ENCODE results near the gene N4BP2L2. TPM values are rescaled to one million over a fixed set of nuclear protein-coding genes. Genes with fewer than 3 reads are reported as not detected.
"Not testable (repeated sequence)": the region's sequence is repeated elsewhere in the genome, so short reads cannot be mapped to it uniquely, and the experiment has no call there.

The N4BP2L2 gene
- total and polyA plus RNA-seq, 7 experiments from 2014 or later, result 129 to 358 (median 216) TPM

GRCh38 chr13:32582991-32583390, 44.4 kb upstream of the N4BP2L2 start:
- no peak overlapping the region for H3K4me3 Mint-ChIP-seq
- Histone ChIP-seq H3K36me3 (ENCODE audit: control insufficient read depth in 2 of 3, insufficient read depth in 3 of 3, low read length in 3 of 3) (no peaks in the 10 kb centered on the region), H3K4me1 (ENCODE audit: control insufficient read depth in 2 of 2, insufficient read depth in 2 of 2, low read length in 2 of 2) (peaks cover 5 to 6% of the 10 kb centered on the region in 2 donors), H3K27me3 (ENCODE audit: control insufficient read depth in 2 of 2, insufficient read depth in 2 of 2, low read length in 2 of 2) (no peaks in the 10 kb centered on the region), H3K27ac (ENCODE audit: low read depth, low read length) (no peak overlapping the region), H3K9me3 (ENCODE audit: control insufficient read depth in 2 of 3, low read length in 3 of 3) (no peaks in the 10 kb centered on the region), H3K4me3 (ENCODE audit: low read length) (no peak overlapping the region)
- DNase-seq (no peak), ATAC-seq (no peak)
- peaks cover 11 to 20% (median 14%) of the 10 kb centered on the region in 7 donors for H3K4me1 Mint-ChIP-seq
- ChIA-PET POLR2A (no interaction called here), CTCF (interaction anchor here (1.1 kb wide), 1 partner anchor 13 kb away, joined by 3 read pairs; no protein-coding TSS in a partner anchor)
- peaks cover 0 to 5% (median 0%) of the 10 kb centered on the region in 11 donors for H3K9me3 Mint-ChIP-seq
- H3K36me3 Mint-ChIP-seq, result no peaks in the 10 kb centered on the region
- no peak overlapping the region for H3K27ac Mint-ChIP-seq
- peaks cover 0 to 22% (median 0%) of the 10 kb centered on the region in 5 donors for H3K27me3 Mint-ChIP-seq
- intact Hi-C loops (cut with micrococcal nuclease), result loop anchor here (10.0 kb wide), 2 partner anchors 622 to 1378 kb away; no protein-coding TSS in a partner anchor

GRCh38 chr13:32582281-32582680, 43.7 kb upstream of the N4BP2L2 start:
- H3K27me3 Mint-ChIP-seq, result peaks cover 0 to 22% (median 0%) of the 10 kb centered on the region in 5 donors
- POLR2A ChIA-PET, result no interaction called here

GRCh38 chr13:32581177-32581786, 42.7 kb upstream of the N4BP2L2 start:
- intact Hi-C loops (cut with micrococcal nuclease), result loop anchor here (1.0 to 10.0 kb wide), 8 partner anchors 114 to 1376 kb away; no protein-coding TSS in a partner anchor
- POLR2A ChIA-PET, result interaction anchor here (0.9 to 1.2 kb wide), 2 partner anchors 13 to 43 kb away, joined by 4 to 8 read pairs; partner anchors contain the start of gene N4BP2L2
- Mint-ChIP-seq H3K4me1 (peaks cover 6 to 10% (median 9%) of the 10 kb centered on the region in 7 donors), H3K36me3 (peaks cover 0 to 8% (median 7%) of the 10 kb centered on the region in 5 donors), H3K4me3 (no peak overlapping the region), H3K9me3 (peaks cover 0 to 19% (median 11%) of the 10 kb centered on the region in 11 donors), H3K27ac (no peak overlapping the region), H3K27me3 (peaks cover 0 to 22% (median 0%) of the 10 kb centered on the region in 5 donors)
- ATAC-seq (no peak), DNase-seq (peak in 6 of 9 donors; percentile 5 to 37 (median 22))
- Histone ChIP-seq H3K9me3 (ENCODE audit: control insufficient read depth in 2 of 3, low read length in 3 of 3) (peaks cover 0 to 9% (median 0%) of the 10 kb centered on the region in 3 experiments), H3K36me3 (ENCODE audit: control insufficient read depth in 2 of 3, insufficient read depth in 3 of 3, low read length in 3 of 3) (no peaks in the 10 kb centered on the region), H3K27me3 (ENCODE audit: control insufficient read depth in 2 of 2, insufficient read depth in 2 of 2, low read length in 2 of 2) (no peaks in the 10 kb centered on the region), H3K4me3 (ENCODE audit: low read length) (no peak overlapping the region), H3K4me1 (ENCODE audit: control insufficient read depth in 2 of 2, insufficient read depth in 2 of 2, low read length in 2 of 2) (peaks cover 4 to 5% of the 10 kb centered on the region in 2 donors), H3K27ac (ENCODE audit: low read depth, low read length) (no peak overlapping the region)
- CTCF ChIA-PET, result interaction anchor here (0.6 to 2.4 kb wide), 16 partner anchors 8 to 672 kb away, joined by 3 to 11 read pairs (median 4); no protein-coding TSS in a partner anchor

More at GRCh38 chr13:32582281-32582680, 43.7 kb upstream of the N4BP2L2 start:
- H3K9me3 Mint-ChIP-seq, result peaks cover 0 to 10% (median 3%) of the 10 kb centered on the region in 11 donors
- ATAC-seq (no peak), DNase-seq (no peak)
- intact Hi-C loops (cut with micrococcal nuclease), result loop anchor here (10.0 kb wide), 2 partner anchors 623 to 1377 kb away; no protein-coding TSS in a partner anchor
- H3K4me3 Mint-ChIP-seq, result no peak overlapping the region
- peaks cover 0 to 3% (median 2%) of the 10 kb centered on the region in 5 donors for H3K36me3 Mint-ChIP-seq
- Histone ChIP-seq H3K27ac (ENCODE audit: low read depth, low read length) (no peak overlapping the region), H3K9me3 (ENCODE audit: control insufficient read depth in 2 of 3, low read length in 3 of 3) (peaks cover 0 to 3% (median 0%) of the 10 kb centered on the region in 3 experiments), H3K27me3 (ENCODE audit: control insufficient read depth in 2 of 2, insufficient read depth in 2 of 2, low read length in 2 of 2) (no peaks in the 10 kb centered on the region), H3K36me3 (ENCODE audit: control insufficient read depth in 2 of 3, insufficient read depth in 3 of 3, low read length in 3 of 3) (no peaks in the 10 kb centered on the region), H3K4me3 (ENCODE audit: low read length) (no peak overlapping the region), H3K4me1 (ENCODE audit: control insufficient read depth in 2 of 2, insufficient read depth in 2 of 2, low read length in 2 of 2) (peaks cover 4 to 5% of the 10 kb centered on the region in 2 donors)
- no peak overlapping the region for H3K27ac Mint-ChIP-seq
- H3K4me1 Mint-ChIP-seq, result peaks cover 6 to 13% (median 9%) of the 10 kb centered on the region in 7 donors
- CTCF ChIA-PET, result interaction anchor here (0.6 to 2.4 kb wide), 9 partner anchors 14 to 673 kb away, joined by 3 to 11 read pairs (median 4); no protein-coding TSS in a partner anchor

- ATAC-seq (no peak), DNase-seq (no peak)
- Histone ChIP-seq H3K4me1 (ENCODE audit: control insufficient read depth in 2 of 2, insufficient read depth in 2 of 2, low read length in 2 of 2) (no peaks in the 10 kb centered on the region), H3K36me3 (ENCODE audit: control insufficient read depth in 2 of 3, insufficient read depth in 3 of 3, low read length in 3 of 3) (no peaks in the 10 kb centered on the region), H3K4me3 (ENCODE audit: low read length) (no peak overlapping the region), H3K27me3 (ENCODE audit: control insufficient read depth in 2 of 2, insufficient read depth in 2 of 2, low read length in 2 of 2) (no peaks in the 10 kb centered on the region), H3K9me3 (ENCODE audit: control insufficient read depth in 2 of 3, low read length in 3 of 3) (peaks cover 0 to 9% (median 0%) of the 10 kb centered on the region in 3 experiments), H3K27ac (ENCODE audit: low read depth, low read length) (no peak overlapping the region)
- Mint-ChIP-seq H3K4me1 (no peaks in the 10 kb centered on the region), H3K36me3 (peaks cover 0 to 8% (median 7%) of the 10 kb centered on the region in 5 donors), H3K27ac (no peak overlapping the region), H3K27me3 (peaks cover 0 to 4% (median 0%) of the 10 kb centered on the region in 5 donors), H3K9me3 (peaks cover 0 to 20% (median 12%) of the 10 kb centered on the region in 11 donors), H3K4me3 (no peak overlapping the region)
- POLR2A ChIA-PET, result no interaction called here
- intact Hi-C loops (cut with micrococcal nuclease), result no loop called here
- CTCF ChIA-PET, result no interaction called here
These were observed 38.4 kb upstream of the N4BP2L2 start for GRCh38 chr13:32577032-32577431.

GRCh38 chr13:32575687-32576086, 37.1 kb upstream of the N4BP2L2 start:
- peaks cover 0 to 20% (median 12%) of the 10 kb centered on the region in 11 donors for H3K9me3 Mint-ChIP-seq
- H3K9me3 ChIP-seq (ENCODE audit: control insufficient read depth in 2 of 3, low read length in 3 of 3); H3K4me1 ChIP-seq (ENCODE audit: control insufficient read depth in 2 of 2, insufficient read depth in 2 of 2, low read length in 2 of 2); H3K36me3 ChIP-seq (ENCODE audit: control insufficient read depth in 2 of 3, insufficient read depth in 3 of 3, low read length in 3 of 3); CTCF ChIA-PET; H3K27ac Mint-ChIP-seq; H3K36me3 Mint-ChIP-seq; DNase-seq; POLR2A ChIA-PET; H3K4me3 ChIP-seq (ENCODE audit: low read length); ATAC-seq; H3K4me3 Mint-ChIP-seq; H3K4me1 Mint-ChIP-seq; H3K27ac ChIP-seq (ENCODE audit: low read depth, low read length); intact Hi-C loops (cut with micrococcal nuclease); H3K27me3 Mint-ChIP-seq; H3K27me3 ChIP-seq (ENCODE audit: control insufficient read depth in 2 of 2, insufficient read depth in 2 of 2, low read length in 2 of 2): not testable (repeated sequence)

GRCh38 chr13:32560842-32561241, 22.2 kb upstream of the N4BP2L2 start:
- intact Hi-C loops (cut with micrococcal nuclease); H3K4me1 ChIP-seq (ENCODE audit: control insufficient read depth in 2 of 2, insufficient read depth in 2 of 2, low read length in 2 of 2); H3K27me3 Mint-ChIP-seq; POLR2A ChIA-PET; H3K27me3 ChIP-seq (ENCODE audit: control insufficient read depth in 2 of 2, insufficient read depth in 2 of 2, low read length in 2 of 2); H3K36me3 ChIP-seq (ENCODE audit: control insufficient read depth in 2 of 3, insufficient read depth in 3 of 3, low read length in 3 of 3); H3K27ac Mint-ChIP-seq; DNase-seq; ATAC-seq; H3K4me3 ChIP-seq (ENCODE audit: low read length); H3K4me1 Mint-ChIP-seq; H3K4me3 Mint-ChIP-seq; CTCF ChIA-PET; H3K9me3 ChIP-seq (ENCODE audit: control insufficient read depth in 2 of 3, low read length in 3 of 3); H3K27ac ChIP-seq (ENCODE audit: low read depth, low read length): not testable (repeated sequence)
- peaks cover 0 to 11% (median 4%) of the 10 kb centered on the region in 5 donors for H3K36me3 Mint-ChIP-seq
- peaks cover 3 to 29% (median 14%) of the 10 kb centered on the region in 11 donors for H3K9me3 Mint-ChIP-seq
